ENCODE data around the gene LEF1.

The LEF1 gene

GRCh38 chr4:108113229-108113628, 55.5 kb downstream of the LEF1 start:
- no peak for DNase-seq (ENCODE audit: low read depth in 2 of 2)

GRCh38 chr4:108111781-108112180, 57.0 kb downstream of the LEF1 start:
- no peak for DNase-seq (ENCODE audit: low read depth in 2 of 2)

GRCh38 chr4:108110450-108110849, 58.3 kb downstream of the LEF1 start:
- no peak for DNase-seq (ENCODE audit: low read depth in 2 of 2)

DNA sequence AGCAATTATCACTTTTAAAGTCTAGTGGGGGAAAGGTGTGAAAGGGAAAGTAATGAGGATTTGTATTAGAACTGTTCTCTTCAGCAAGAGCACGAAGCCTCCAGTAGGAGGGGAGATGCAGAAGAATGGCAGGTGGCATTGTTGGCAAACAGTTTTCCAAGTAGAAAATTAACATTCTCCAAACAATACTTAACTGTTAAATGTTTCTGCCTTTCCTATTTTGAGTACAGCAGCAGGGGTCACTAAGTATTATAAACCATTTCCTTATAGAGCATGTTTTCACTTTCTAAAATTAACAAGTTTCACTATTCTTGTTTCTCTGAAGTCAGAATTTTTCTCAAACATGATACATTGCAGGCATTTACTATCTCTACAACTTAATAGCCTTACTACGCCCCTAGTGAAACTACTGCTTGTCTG, 58.7 kb downstream of the LEF1 start:
- no peak for DNase-seq (ENCODE audit: low read depth in 2 of 2)

- no peak for DNase-seq (ENCODE audit: low read depth in 2 of 2)
Measured at GRCh38 chr4:108109111-108109510, 59.6 kb downstream of the LEF1 start.

DNA sequence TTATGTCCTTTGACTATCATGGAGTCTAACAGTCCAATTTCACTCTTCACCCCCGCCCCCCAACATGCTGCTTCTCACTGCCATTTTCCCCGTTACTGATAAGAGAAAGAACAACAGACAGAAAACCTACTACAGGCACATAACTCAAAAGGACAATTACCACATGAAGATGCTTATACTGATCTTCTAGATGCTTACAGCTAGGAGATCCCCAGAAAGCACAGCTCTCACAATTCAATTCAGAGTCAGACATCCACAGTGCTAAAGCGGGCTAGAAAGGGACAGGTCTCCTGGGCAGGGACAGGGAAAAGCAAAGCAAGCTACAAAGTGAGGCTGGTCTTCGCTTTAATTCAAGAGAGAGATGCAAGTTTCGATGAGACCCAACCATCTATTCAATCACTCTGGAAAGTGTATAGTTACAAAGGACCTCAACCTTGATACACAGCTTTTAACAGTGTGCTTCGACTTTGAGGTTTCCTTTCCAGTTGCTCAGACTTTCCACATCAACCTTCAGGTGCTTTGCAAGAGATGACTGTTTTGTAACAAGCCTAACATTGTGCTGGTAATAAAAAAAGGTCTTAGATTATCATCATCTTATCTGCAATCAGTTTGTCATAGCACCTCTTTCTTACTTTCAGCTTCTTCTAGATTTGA, 60.9 kb downstream of the LEF1 start:
- DNase-seq (ENCODE audit: low read depth in 2 of 2), result peak; percentile 35 to 42

- DNase-seq (ENCODE audit: low read depth in 2 of 2), result no peak
Measured at GRCh38 chr4:108107101-108107500, 61.6 kb downstream of the LEF1 start.

- no peak for DNase-seq (ENCODE audit: low read depth in 2 of 2)
Measured at GRCh38 chr4:108106186-108106585, 62.5 kb downstream of the LEF1 start.

DNA sequence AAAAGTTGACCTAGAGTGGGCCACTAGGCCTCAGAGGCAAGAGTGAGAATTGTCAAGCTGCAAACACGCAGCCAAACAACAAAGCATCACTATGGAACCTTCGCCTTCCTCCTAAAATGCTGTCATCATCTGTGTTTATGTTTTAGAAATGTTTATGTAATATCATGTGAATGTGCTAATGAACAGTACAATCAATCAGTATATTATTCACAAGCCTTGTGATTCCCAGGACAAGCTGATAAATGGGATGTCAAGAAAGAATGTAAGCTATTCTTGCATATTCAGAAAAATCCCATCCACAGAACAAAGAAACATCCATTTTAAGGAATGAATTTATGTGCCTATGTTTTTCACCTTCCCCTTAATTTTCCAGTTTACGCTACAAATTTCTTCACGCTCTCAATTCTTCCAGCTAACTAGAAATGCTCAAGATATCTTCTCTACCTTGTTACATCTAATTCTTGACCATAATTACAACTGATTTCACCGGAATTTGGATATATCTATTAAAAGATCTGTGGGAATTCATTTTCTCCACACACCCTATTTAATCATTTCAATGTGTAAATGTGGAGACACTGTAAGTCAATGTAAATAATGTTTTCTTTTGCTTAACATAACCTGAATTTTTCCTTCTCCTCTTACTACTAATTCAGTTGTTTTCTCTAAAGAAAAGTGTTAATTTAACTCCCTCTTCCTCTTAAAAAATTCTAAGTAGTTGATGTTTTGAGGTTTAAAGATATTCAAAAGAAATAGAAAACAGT, 65.5 kb downstream of the LEF1 start:
- DNase-seq (ENCODE audit: low read depth in 2 of 2), result no peak

- no peak for DNase-seq (ENCODE audit: low read depth in 2 of 2)
Measured at GRCh38 chr4:108100827-108101226, 67.9 kb downstream of the LEF1 start.

GRCh38 chr4:108099838-108100237, 68.9 kb downstream of the LEF1 start:
- DNase-seq (ENCODE audit: low read depth in 2 of 2), result no peak

- no peak for DNase-seq (ENCODE audit: low read depth in 2 of 2)
Measured at GRCh38 chr4:108097990-108098553, 70.7 kb downstream of the LEF1 start.

- DNase-seq (ENCODE audit: low read depth in 2 of 2), result no peak
Measured at GRCh38 chr4:108094923-108095482, 73.7 kb downstream of the LEF1 start.

- DNase-seq (ENCODE audit: low read depth in 2 of 2), result no peak
Measured at GRCh38 chr4:108094131-108094530, 74.6 kb downstream of the LEF1 start.

DNA sequence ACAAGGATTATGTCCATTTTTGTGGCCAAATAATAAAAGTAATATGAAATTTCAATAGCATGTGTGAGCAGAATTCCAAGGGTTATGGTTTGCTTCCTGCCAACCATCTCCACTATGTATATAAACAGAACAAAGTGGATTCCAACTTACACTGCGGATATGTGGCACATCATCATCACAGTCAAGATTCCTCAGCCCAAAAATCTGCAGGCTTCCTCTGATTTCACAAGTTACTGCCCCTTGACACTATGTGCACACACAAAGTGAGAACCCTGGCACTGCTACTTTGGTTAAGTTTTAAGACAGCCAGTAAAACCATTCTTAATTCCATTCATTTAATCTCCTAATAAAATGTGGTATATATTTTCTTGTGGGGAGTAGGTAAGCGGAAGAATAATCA, 76.4 kb downstream of the LEF1 start:
- DNase-seq (ENCODE audit: low read depth in 2 of 2), result no peak

DNA sequence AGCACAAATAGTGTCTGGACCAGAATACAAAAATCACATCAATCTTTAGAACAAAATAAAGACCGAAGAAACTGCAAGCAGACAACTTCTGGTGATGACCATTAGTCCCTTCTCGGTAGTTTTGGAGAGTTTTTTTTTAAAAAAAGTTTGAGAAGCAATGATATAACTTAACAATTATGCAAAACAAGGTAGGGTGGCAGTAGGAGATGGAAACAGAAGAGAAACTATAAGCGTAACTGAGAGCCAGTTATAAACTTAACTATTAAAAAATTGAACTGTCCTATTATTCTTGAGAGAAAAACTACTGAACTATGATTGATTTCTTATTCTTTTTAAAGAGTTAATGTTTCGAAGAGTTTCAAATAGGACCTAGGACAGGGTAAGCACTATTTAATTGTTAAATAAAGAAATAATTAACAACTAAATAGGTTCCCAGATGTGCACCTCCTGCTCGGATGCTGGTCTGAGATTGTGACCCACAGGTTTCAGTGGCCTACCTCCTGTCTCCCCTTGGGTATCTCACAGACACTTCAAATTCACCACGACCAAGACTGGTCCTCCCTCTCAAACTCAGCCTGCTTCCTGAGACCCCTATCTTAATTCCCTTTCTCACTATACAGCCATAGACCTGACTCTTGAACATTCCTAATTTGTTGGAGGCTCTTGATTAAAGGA, 81.3 kb downstream of the LEF1 start:
- DNase-seq (ENCODE audit: low read depth in 2 of 2), result no peak

DNA sequence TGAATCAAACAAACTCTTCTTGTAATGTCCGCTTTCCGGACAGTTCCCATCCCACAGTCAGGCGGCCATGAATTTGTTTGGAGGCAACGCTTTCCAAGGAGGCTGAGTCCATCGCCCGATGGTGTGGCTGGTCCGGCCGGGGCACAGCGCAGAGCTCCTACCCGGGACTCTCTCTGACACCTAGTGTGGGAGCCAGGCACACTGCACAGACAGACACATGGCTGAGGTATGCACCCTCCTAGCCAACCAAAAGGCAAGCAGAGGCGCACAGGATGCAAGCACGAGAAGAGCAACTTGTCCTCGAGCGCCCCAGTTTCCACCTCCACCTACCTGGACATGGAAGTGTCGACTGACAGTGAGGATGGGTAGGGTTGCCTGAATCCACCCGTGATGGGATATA, 87.5 kb downstream of the LEF1 start:
- no peak for DNase-seq (ENCODE audit: low read depth in 2 of 2)

GRCh38 chr4:108080747-108081146, 88.0 kb downstream of the LEF1 start:
- DNase-seq (ENCODE audit: low read depth in 2 of 2), result peak in 1 of 2 donors; percentile 28

DNA sequence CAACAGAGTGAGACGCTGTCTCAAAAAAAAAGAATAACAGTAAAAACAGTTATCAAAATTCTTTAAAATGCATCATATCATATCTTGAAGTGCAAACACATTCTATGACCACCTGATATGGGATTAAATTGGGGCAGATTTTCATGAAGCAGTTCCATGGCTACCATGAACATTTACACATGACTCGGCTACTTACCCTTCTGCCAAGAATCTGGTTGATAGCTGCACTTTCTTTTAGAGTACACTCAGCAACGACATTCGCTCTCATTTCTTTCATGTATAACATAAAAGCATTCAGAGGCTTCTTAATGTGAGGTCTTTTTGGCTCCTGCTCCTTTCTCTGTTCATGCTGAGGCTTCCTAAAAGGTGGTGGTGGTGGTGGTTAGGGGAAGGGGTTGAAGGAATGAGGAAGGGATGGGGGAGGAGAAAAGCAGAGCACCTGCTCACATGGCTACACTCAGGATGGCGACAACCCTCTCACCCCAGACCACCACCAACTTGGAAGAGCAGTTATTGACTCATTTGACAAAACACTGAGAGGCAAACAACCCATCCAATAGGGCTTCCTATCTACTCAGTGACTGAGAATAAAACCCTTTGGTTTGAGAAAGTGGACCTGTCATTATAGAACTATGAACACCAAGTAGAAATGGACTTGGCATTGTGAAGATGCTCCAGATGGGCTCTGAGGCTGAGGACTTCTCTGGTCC, 90.6 kb downstream of the LEF1 start:
- DNase-seq (ENCODE audit: low read depth in 2 of 2), result no peak

DNA sequence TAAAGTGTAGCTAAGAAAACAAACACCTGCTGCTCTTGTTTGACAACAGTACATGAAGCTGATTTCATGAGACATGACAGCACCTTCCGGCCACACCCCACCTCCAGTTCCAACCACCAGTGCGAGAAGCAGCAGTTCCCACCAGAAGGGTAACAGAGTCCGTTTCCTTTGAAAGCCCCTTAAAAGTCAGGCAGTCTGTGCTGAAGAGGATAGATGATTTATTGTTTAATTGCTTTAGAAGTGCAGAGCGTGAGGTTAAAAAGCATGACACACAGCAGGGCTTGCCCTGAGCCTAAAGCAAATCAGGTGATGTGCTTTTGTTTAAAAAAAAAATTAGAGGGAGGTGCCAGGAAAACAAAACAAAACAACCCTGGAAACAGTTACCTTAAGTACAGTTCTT, 96.4 kb downstream of the LEF1 start:
- peak in 1 of 2 donors; percentile 31 for DNase-seq (ENCODE audit: low read depth in 2 of 2)

DNA sequence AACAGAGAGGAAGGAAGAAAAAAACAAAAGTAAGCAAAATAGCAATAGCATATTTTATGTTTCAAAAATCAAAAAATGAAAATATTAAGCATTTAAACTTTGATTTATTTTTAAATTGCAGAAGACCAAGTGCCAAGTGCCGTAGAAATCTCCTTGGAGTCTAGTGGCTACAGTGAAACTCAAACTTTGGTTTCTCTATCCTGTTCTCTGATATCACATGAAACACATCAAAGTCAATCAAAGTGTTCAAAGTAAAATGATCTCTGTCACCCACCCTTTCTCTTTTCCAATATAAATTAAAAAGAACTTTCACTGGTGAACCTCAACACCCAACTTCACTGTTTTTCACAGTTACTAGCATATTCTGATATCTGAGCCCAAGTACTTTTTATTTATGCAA, 98.0 kb downstream of the LEF1 start:
- DNase-seq (ENCODE audit: low read depth in 2 of 2), result no peak

GRCh38 chr4:108068442-108068841, 100.3 kb downstream of the LEF1 start:
- DNase-seq (ENCODE audit: low read depth in 2 of 2), result no peak

All from stimulated activated CD4-positive, alpha-beta T cell treated with anti-CD3 and anti-CD28 coated beads, Interleukin-15, amount 100 ng/mL, for 48 hours (primary cell).